HG02798 (cell line): ENCODE measurements around the gene NAALADL2.
A peak's percentile ranks its signal among the peaks of the same experiment; 100 is the strongest.

Experiments
- ATAC-seq: cut with Tn5 transposase; IDR thresholded peaks from one replicate; pipeline ENCODE4 v1.9.1; 2021; ENCODE audit warnings: mild to moderate bottlenecking; ENCODE audit not compliant: unreplicated experiment, poor library complexity

Gene NAALADL2

DNA sequence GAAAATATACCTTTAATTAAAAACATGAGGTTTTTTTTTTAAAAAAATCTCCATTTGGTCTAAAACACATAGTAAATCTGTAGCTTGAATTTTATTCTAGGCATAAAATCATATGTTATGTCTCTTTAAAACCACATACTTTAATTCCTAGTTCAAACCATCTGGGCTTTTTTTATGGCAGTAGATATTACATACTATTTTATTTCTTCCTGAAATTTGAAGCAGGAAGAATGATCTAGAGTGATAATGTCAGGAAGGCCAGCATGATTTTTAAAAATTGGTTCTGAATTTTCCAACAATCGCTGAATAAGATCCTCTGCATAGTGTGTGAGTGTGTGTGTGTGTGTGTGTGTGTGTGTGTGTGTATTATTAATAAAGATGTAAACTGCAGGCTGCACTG, 420.3 kb downstream of the NAALADL2 start:
- ATAC-seq = no peak

- no peak for ATAC-seq
Measured at GRCh38 chr3:175279911-175280310, 420.8 kb downstream of the NAALADL2 start.

- peak; percentile 100 for ATAC-seq
Measured at GRCh38 chr3:175287361-175287963, 428.3 kb downstream of the NAALADL2 start.

DNA sequence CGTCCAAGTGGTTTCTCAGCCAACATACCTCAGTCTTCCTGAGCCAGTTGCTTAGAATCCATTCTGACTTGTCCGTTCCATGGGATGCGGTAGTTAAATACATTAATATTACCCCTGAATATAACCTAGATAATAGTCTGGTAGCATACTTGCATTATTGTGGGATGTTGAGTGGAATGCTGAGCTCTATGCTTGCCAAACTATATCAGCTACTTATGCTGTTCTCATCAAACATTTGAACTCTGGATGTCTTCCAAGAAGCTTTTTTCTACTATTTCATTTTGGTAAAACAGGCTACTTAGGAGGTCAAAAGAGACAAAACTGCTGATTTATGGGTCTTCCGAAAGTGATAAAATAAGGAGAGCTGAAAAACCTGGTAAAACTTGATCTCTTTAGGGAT, 429.5 kb downstream of the NAALADL2 start:
- ATAC-seq = no peak

GRCh38 chr3:175294793-175295192, 435.7 kb downstream of the NAALADL2 start:
- ATAC-seq = no peak

- ATAC-seq = no peak
Measured at GRCh38 chr3:175295248-175296130, 436.4 kb downstream of the NAALADL2 start.

DNA sequence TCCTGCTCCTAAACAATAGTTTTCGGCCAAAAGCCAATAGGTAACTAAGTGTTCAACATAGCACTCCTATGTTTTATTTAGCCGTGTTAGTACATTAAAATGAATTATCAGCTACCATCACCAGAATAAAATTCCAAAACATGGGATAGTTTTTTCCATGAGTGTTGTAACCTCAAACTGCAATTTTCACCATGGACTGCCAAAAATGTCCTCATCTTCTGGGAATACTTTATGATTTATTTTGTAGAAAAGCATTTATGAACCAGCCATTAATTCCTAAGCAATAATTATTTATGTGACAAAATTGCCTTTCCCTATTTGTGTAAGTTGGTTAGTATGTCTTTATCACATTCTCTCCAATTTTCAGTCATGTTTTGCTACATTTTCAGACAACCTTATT, 438.1 kb downstream of the NAALADL2 start:
- no peak for ATAC-seq

DNA sequence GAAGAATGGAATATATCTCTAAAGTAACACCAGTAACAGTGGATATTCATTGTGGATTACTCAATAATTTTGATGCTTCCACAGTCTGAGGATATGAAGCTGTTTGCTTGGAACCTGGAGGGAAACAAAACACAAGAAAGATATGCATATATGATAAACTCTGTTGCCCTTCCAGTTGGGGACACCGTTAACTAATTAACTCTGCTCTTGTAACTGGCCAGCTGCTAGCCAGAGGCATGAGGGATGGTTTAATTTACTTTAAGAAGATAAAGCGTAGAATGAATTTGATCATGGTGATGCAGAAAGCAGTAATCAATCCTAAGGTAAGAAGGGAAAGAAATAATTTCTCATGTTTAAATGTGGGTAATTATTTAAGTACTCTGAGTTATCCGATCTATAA, 442.6 kb downstream of the NAALADL2 start:
- no peak for ATAC-seq

DNA sequence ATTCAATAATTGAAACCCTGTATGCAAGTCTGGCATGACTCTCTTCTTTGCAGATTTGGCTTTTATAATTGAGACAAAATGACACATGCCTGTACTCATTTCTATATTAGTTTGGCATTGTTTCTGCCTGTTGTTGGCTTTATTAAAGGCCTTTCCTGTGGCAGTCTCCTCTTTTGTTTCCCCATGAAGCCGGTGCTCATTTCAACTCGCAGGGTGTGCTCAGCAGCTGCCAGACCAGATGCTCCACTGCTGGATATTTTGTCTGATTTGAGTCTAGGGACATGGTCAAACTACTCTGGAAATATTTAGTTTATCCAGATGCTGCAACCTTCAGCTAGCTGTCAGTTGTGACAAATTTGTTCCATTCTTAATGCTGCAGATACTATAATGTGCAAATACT, 445.3 kb downstream of the NAALADL2 start:
- ATAC-seq = no peak

- ATAC-seq = peak; percentile 65
Measured at GRCh38 chr3:175307642-175308041, 448.5 kb downstream of the NAALADL2 start.

DNA sequence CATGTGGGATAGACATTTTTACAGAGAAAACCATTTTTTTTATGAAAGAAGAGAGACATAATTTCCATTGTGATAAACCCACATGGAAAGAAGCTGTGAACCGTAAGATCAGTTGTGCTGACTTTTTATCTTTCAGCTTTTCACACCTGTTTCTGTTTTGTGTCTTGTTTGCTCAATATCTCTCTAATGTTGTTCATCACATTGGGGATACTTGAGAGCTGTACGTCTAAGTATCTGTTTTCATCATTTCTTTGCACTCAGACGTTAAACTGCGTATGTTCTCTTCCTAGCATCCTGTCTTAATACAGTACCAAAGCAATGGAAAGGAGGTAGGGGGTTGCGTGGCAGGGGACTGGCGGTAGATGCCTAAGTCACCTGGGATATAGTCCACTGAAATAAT, 449.0 kb downstream of the NAALADL2 start:
- ATAC-seq = no peak

GRCh38 chr3:175310046-175310445, 450.9 kb downstream of the NAALADL2 start:
- no peak for ATAC-seq

DNA sequence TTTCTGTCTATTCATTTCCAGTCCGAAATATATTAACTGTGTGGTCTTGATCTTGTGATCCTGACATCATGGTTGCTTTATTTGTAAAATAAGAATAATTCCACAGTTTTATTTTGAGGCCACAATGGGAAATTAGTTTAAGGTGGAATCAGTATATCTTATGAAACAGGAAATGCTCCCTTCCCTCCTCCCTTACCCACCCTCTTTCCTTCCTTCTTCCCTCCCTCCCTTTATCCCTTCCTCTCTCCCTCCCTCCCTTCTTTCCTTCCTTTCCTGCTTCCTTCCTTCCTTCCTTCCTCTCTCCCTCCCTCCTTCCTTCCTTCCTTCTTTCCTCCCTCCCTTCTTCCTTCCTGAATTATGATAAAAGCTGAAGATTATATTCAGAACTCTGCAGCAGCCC, 452.3 kb downstream of the NAALADL2 start:
- ATAC-seq = no peak

DNA sequence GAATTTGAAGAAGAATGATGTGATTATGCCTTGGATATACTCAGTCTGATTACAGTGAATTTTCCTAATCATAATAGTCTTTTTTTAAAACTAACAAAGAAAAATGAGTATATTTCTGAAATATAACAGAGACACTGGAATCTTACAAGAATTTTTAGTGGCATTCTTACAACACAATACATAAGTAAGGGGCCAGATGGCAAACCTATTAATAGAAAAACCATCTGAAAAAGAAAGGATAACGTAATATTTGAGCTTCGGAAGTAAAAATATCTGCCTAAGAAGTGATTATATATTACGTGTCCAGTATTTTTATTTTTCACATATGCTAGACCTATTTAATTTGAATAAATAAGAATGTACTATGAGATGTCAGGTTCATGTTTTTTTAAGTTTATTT, 452.8 kb downstream of the NAALADL2 start:
- ATAC-seq = no peak

DNA sequence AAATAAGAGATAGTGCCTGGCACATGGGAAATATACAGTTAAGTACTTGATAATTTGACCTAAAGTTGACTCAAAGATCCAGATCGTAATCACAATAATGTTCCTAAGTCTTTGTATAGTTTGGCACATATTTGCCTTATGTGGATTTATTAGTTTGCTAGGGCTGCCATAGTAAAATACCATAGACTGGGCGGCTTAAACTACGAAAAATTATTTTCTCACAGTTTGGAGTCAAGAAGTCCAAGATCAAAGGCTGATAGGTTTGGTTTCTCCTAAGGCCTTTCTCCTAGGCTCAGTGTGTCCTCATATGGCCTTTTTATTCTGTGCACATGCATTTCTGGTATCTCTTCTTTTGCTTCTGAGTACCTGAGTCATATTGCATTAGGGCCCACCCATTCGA, 453.7 kb downstream of the NAALADL2 start:
- ATAC-seq = no peak

GRCh38 chr3:175316799-175317198, 457.7 kb downstream of the NAALADL2 start:
- ATAC-seq = no peak

DNA sequence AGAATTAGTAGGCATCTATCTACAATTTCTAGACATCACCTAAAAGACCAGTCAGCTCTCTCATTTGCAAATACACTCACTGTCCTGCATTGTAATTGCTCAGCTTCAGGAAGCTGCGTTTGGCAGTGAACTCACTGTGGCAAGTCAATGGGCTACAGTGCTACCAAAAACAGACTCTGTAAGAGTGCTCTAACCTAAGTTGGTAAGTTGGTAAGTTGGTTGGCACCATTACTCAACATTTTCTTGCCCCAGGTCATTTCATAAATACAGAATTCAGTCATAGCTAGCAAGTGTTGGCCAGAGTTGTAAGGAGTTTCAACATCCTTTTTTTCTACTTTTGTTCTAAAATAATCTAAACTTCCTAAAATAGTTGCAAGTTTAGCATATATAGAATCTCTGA, 466.3 kb downstream of the NAALADL2 start:
- ATAC-seq = no peak

DNA sequence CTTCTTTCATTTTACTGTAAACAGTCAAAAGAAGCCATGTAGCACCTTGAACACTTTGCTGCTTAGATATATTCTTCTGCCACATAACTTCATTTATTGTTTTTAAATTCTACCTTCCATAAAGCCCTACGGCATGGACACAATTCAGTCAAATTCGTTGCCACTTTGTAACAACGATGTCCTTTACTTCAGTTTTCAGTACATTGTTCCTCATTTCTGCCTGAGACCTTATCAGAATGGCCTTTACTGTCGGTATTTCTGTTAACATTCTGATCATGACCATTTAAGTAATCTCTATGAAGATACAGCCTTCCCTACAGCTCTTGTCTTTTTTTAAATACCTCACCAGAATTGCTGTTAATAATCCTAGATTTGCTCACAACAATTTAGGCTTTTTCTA, 466.9 kb downstream of the NAALADL2 start:
- no peak for ATAC-seq

DNA sequence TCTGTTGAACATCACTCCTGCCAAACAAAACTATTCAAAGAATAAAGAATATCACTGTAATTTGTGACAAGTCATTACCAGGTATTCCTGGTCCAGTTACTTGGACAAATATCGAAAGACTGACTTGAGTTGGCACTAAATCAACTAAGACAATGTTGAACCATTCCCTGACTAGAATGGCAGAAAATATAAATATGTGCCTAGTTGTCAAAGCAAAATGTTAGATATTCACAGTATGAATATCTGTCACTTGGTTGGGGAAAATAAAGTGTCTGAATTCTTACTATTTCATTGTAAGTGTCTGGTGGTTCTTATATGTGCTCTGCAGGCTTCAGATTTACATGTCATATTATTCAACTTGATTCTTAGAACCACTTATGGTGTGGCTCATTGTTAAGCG, 470.2 kb downstream of the NAALADL2 start:
- no peak for ATAC-seq

GRCh38 chr3:175335229-175335628, 476.1 kb downstream of the NAALADL2 start:
- no peak for ATAC-seq

DNA sequence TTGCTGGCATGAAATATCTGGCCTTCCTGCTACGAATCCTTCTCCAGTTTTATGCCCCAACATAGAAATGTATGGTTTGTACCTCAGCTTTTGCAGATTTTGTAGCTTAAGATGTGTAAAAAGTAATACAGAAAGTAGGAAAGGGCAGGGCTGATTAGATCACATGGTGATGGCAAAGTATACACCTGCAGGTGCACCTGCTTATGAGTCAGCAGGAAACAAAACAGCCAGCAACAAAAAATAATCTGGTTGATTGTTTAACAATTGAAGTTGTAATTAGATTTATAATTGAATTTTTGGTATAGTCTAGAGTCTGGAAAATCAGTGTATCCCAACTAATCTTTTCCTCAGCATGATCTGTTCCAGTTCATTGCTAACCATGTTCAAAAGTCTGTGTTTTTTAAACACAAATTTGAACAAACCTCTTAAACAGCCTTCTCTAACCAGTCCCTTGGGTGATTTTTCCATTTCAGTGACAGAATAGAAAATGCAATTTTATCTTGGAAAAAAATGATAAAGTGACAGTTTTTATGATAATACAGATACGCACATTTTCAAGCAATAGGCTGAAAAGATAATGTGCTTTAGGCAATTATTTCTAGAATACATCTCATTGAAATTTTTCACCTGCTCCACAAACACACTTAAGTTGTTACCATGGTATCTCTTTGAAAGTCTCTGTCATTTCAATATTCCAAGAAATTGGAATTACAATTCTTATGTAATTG, 477.4 kb downstream of the NAALADL2 start:
- ATAC-seq = no peak
